Kidney (tissue), 14 donors: ENCODE data around the gene KLK7. TPM values are rescaled to one million over a fixed set of nuclear protein-coding genes. Genes with fewer than 3 reads are reported as not detected.

Source experiments
- DNase-seq, 5 donors: peaks; one replicate each; pipeline ENCODE4 v3.0.0-alpha.2; 2013 to 2020
- FAIRE-seq: peaks from 2 replicates; lab custom pipeline; 2012; peaks lifted over from hg19 to GRCh38; lab: Jason Lieb, UNC
- H3K27ac ChIP-seq, 2 donors: one replicate each; pipeline ENCODE4 v1.7.0; 2013; ENCODE audit warnings: low read depth in 2 of 2, low read length in 2 of 2, inconsistent platforms in 1 of 2
- H3K27me3 ChIP-seq: one replicate; pipeline ENCODE4 v1.7.1; 2013; ENCODE audit warnings: low read length, inconsistent platforms; ENCODE audit not compliant: control insufficient read depth, insufficient read depth
- H3K36me3 ChIP-seq, 3 donors: one replicate each; pipeline versions ENCODE4 v1.7.0 to v1.7.1; 2013; ENCODE audit warnings: low read length in 3 of 3, control low read depth in 1 of 3, inconsistent platforms in 1 of 3; ENCODE audit not compliant: insufficient read depth in 3 of 3, control insufficient read depth in 2 of 3
- H3K4me1 ChIP-seq, 3 donors: one replicate each; pipeline versions ENCODE4 v1.7.0 to v1.7.1; 2013; ENCODE audit warnings: low read length in 3 of 3, inconsistent platforms in 1 of 3, low read depth in 1 of 3; ENCODE audit not compliant: control insufficient read depth in 2 of 3, insufficient read depth in 2 of 3
- H3K4me3 ChIP-seq, 3 donors: one replicate each; pipeline versions ENCODE4 v1.7.0 to v1.8.1; 2013; ENCODE audit warnings: low read length in 3 of 3, control low read depth in 1 of 3, inconsistent platforms in 1 of 3
- H3K9ac ChIP-seq, 3 donors: one replicate each; pipeline versions ENCODE4 v1.7.0 to v1.7.1; 2013; ENCODE audit warnings: low read length in 3 of 3, control low read depth in 1 of 3, inconsistent platforms in 1 of 3
- H3K9me3 ChIP-seq, 3 donors: one replicate each; pipeline versions ENCODE4 v1.7.0 to v1.7.1; 2013; ENCODE audit warnings: low read length in 3 of 3, control low read depth in 1 of 3, inconsistent platforms in 1 of 3; ENCODE audit not compliant: control insufficient read depth in 2 of 3, insufficient read depth in 1 of 3
- intact Hi-C: fragments of 100-400 bp; cut with DNase I; formaldehyde crosslinking; loops from one replicate; pipeline ENCODE4 v1.11.1; 2022
- polyA plus RNA-seq: library from polyadenylated mRNA; stranded (reverse); fragments of 350-450 nt; fragmentation: Illumina TruSeq; extraction: RNeasy Lipid Tissue Mini Kit (QIAGEN cat#74804); gene quantifications from one replicate; pipeline ENCODE4 v1.2.3, GENCODE V29; 2014; ENCODE audit warnings: low read depth, low replicate concordance; ENCODE audit not compliant: insufficient read depth
- total RNA-seq: library from RNA; stranded (reverse); fragmentation: NEBNext Ultra II Directional; extraction: Animal tissue kit (Norgen Biotek cat#: 25700); gene quantifications from one replicate; pipeline ENCODE4 v1.2.1, GENCODE V29; 2021
- TF ChIP-seq, protein P1 (sequence below): IDR thresholded peaks from 3 replicates; pipeline ENCODE4 v1.5.1; 2012; ENCODE audit warnings: mild to moderate bottlenecking, moderate library complexity, borderline replicate concordance; ENCODE audit not compliant: insufficient read depth; ENCODE audit errors: extremely low read depth
- donor health status: control.
- donor health status: control.
- donor health status: control.
- donor health status: control.
- donor health status: control.
- donor health status: DM: yes; HTN: yes; CAD: no.
- donor health status: Normal renal cell carcinoma (clear cell type).

KLK7 gene
- total and polyA plus RNA-seq, 2 donors from 2014 or later: 1.0 to 22.5 TPM

DNA sequence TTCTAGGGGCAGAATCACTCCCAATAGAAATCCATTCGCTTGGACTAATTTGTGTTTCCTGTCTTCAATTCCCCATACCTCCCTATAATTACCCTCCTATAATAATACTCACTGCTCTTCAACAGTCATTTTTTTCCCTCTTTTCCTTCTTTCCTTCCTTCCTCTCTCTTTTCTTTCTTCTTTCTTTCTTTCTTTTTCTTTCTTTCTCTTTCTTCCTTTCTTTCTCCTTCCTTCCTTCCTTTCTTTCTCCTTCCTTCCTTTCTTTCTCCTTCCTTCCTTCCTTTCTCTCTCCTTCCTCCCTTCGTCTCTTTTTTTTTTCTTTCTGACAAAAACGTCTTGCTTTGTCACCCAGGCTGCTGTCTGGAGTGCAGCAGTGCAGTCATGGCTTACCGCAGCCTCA lies 38.9 kb downstream of the KLK7 start:
- Histone ChIP-seq H3K4me3 (no peak overlapping the region), H3K36me3 (no peaks in the 10 kb centered on the region), H3K9ac (no peak overlapping the region), H3K27me3 (no peaks in the 10 kb centered on the region), H3K4me1 (no peaks in the 10 kb centered on the region), H3K9me3 (no peaks in the 10 kb centered on the region), H3K27ac (no peak overlapping the region)
- TF ChIP-seq, protein P1, sequence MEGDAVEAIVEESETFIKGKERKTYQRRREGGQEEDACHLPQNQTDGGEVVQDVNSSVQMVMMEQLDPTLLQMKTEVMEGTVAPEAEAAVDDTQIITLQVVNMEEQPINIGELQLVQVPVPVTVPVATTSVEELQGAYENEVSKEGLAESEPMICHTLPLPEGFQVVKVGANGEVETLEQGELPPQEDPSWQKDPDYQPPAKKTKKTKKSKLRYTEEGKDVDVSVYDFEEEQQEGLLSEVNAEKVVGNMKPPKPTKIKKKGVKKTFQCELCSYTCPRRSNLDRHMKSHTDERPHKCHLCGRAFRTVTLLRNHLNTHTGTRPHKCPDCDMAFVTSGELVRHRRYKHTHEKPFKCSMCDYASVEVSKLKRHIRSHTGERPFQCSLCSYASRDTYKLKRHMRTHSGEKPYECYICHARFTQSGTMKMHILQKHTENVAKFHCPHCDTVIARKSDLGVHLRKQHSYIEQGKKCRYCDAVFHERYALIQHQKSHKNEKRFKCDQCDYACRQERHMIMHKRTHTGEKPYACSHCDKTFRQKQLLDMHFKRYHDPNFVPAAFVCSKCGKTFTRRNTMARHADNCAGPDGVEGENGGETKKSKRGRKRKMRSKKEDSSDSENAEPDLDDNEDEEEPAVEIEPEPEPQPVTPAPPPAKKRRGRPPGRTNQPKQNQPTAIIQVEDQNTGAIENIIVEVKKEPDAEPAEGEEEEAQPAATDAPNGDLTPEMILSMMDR: no peak
- intact Hi-C loops: no loop called here
- no peak for DNase-seq
- FAIRE-seq: no peak

DNA sequence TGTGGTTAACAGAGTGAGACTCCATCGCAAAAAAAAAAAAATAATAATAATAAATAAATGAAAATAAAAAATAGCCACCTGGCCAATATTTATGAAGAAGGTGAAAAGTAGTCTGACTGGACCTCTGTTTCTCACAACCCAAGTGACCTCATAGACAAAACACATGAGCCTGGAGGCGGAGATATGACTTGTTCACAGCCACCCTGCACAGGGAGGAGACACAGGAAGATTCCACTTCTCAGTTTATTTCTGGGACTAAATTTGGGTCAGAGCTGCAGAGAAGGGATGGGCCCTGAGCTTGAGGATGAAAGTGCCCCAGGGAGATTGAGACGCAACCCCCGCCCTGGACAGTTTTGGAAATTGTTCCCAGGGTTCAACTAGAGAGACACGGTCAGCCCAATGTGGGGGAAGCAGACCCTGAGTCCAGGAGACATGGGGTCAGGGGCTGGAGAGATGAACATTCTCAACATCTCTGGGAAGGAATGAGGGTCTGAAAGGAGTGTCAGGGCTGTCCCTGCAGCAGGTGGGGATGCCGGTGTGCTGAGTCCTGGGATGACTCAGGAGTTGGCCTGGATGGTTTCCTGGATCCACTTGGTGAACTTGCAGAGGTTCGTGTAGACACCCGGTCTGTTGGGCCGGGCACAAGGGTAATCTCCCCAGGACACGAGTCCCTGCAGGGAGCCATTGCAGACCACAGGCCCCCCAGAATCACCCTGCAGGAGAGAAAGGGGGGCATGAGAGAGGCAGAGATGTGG lies 40.5 kb downstream of the KLK7 start:
- intact Hi-C loops: no loop called here
- Histone ChIP-seq H3K27me3 (no peaks in the 10 kb centered on the region), H3K9ac (no peak overlapping the region), H3K4me1 (no peaks in the 10 kb centered on the region), H3K27ac (no peak overlapping the region), H3K9me3 (peaks cover 0 to 7% (median 2%) of the 10 kb centered on the region in 3 donors), H3K36me3 (no peaks in the 10 kb centered on the region), H3K4me3 (no peak overlapping the region)
- TF ChIP-seq, protein P1: no peak
- DNase-seq: no peak
- FAIRE-seq: no peak

DNA sequence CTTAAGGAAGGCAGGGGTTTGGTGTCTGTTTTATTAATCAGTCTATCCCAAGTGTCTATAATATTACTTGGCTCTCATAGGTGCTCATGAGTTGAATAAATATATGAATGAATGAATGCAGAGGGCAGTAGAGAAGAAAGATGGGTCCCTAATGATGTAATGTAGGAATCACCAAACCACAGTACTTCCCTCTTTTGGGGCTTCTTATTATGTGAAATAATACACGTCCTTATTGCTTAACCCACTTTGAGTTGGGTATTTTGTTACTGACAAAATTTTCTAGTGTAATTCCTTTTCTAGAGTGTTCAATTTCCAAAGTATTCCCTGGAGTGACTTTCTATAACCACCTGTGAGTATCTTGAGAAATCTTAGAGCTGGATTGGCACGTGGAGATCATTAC lies 44.1 kb downstream of the KLK7 start:
- peaks cover 0 to 7% (median 2%) of the 10 kb centered on the region in 3 donors for H3K9me3 ChIP-seq
- H3K4me1 ChIP-seq: no peaks in the 10 kb centered on the region
- H3K9ac ChIP-seq: no peak overlapping the region
- no peak overlapping the region for H3K4me3 ChIP-seq
- TF ChIP-seq, protein P1: no peak
- FAIRE-seq: no peak
- no peaks in the 10 kb centered on the region for H3K27me3 ChIP-seq
- no peak for DNase-seq
- intact Hi-C loops: no loop called here
- H3K36me3 ChIP-seq: no peaks in the 10 kb centered on the region
- no peak overlapping the region for H3K27ac ChIP-seq
